HEK293T (cell line): ENCODE measurements around the gene FTL.

ENCODE experiments used
- CTCF ChIA-PET: fragments of 350-600 bp; formaldehyde crosslinking; extraction: SDS; loops from one replicate; lab custom pipeline; 2021; ENCODE audit warnings: antibody characterized with exemption, inconsistent platforms; lab: Yijun Ruan, JAX
- POLR2A ChIA-PET: fragments of 350-600 bp; formaldehyde crosslinking; extraction: SDS; loops from one replicate; lab custom pipeline; 2020; ENCODE audit warnings: antibody characterized with exemption, inconsistent platforms; lab: Yijun Ruan, JAX
- DNase-seq: peaks from one replicate; pipeline ENCODE4 v3.0.0; 2012; ENCODE audit warnings: mixed read lengths; ENCODE audit errors: extremely low spot score
- ARNT ChIP-seq: fragments of 450-650 bp; IDR thresholded peaks from 2 replicates; pipeline ENCODE4 v1.6.1; 2017; ENCODE audit warnings: mild to moderate bottlenecking
- BHLHE40 ChIP-seq: fragments of 450-650 bp; IDR thresholded peaks from 2 replicates; pipeline ENCODE4 v1.6.1; 2016; ENCODE audit warnings: mild to moderate bottlenecking, moderate library complexity, borderline replicate concordance
- CTBP1 ChIP-seq: fragments of 450-650 bp; IDR thresholded peaks from 2 replicates; pipeline ENCODE4 v1.6.1; 2016; ENCODE audit warnings: borderline replicate concordance
- ELF4 ChIP-seq: fragments of 450-650 bp; IDR thresholded peaks from 2 replicates; pipeline ENCODE4 v1.6.1; 2017; ENCODE audit warnings: antibody characterized with exemption
- FOXA1 ChIP-seq: fragments of 450-650 bp; IDR thresholded peaks from 2 replicates; pipeline ENCODE4 v1.6.1; 2016; ENCODE audit warnings: mild to moderate bottlenecking
- FOXK2 ChIP-seq: fragments of 450-650 bp; IDR thresholded peaks from 2 replicates; pipeline ENCODE4 v1.6.1; 2016; ENCODE audit warnings: mild to moderate bottlenecking
- FOXM1 ChIP-seq: fragments of 450-650 bp; IDR thresholded peaks from 2 replicates; pipeline ENCODE4 v1.6.1; 2017; ENCODE audit warnings: mild to moderate bottlenecking, borderline replicate concordance
- HDGF ChIP-seq: fragments of 450-650 bp; IDR thresholded peaks from 2 replicates; pipeline ENCODE4 v1.6.1; 2017; ENCODE audit warnings: antibody characterized with exemption, borderline replicate concordance
- L3MBTL2 ChIP-seq: fragments of 450-650 bp; conservative IDR thresholded peaks from 2 replicates; pipeline ENCODE4 v1.6.1; 2016; ENCODE audit warnings: mild to moderate bottlenecking
- LEF1 ChIP-seq: fragments of 450-650 bp; IDR thresholded peaks from 2 replicates; pipeline ENCODE4 v1.6.1; 2017; ENCODE audit warnings: mild to moderate bottlenecking, borderline replicate concordance
- NFRKB ChIP-seq: fragments of 450-650 bp; IDR thresholded peaks from 2 replicates; pipeline ENCODE4 v1.6.1; 2016; ENCODE audit warnings: mild to moderate bottlenecking, moderate library complexity
- PKNOX1 ChIP-seq: fragments of 450-650 bp; IDR thresholded peaks from 2 replicates; pipeline ENCODE4 v1.6.1; 2016
- SP1 ChIP-seq: fragments of 450-650 bp; IDR thresholded peaks from 2 replicates; pipeline ENCODE4 v1.6.1; 2017
- SUZ12 ChIP-seq: fragments of 450-650 bp; IDR thresholded peaks from 2 replicates; pipeline ENCODE4 v1.6.1; 2016; ENCODE audit warnings: mild to moderate bottlenecking
- TARDBP ChIP-seq: fragments of 450-650 bp; IDR thresholded peaks from 2 replicates; pipeline ENCODE4 v1.6.1; 2016
- ZNF384 ChIP-seq: fragments of 450-650 bp; IDR thresholded peaks from 2 replicates; pipeline ENCODE4 v1.6.1; 2016

Gene FTL

GRCh38 chr19:48940902-48941301, 24.2 kb upstream of the FTL start:
- CTCF ChIA-PET: no interaction called here
- POLR2A ChIA-PET: interaction anchor here (0.9 kb wide), 1 partner anchor 14 kb away, joined by 3 read pairs; the partner anchor contains the start of gene BAX
- DNase-seq: no peak
- TF ChIP-seq PKNOX1: no peak
- no peak for TF ChIP-seq SP1
- no peak for TF ChIP-seq NFRKB
- no peak for TF ChIP-seq CTBP1

GRCh38 chr19:48943081-48943480, 22.0 kb upstream of the FTL start:
- no peak for TF ChIP-seq ARNT
- CTCF ChIA-PET: no interaction called here
- POLR2A ChIA-PET: interaction anchor here (1.1 kb wide), 1 partner anchor 12 kb away, joined by 3 read pairs; the partner anchor contains the start of gene BAX
- DNase-seq: no peak

GRCh38 chr19:48945415-48945814, 19.7 kb upstream of the FTL start:
- CTCF ChIA-PET: no interaction called here
- POLR2A ChIA-PET: no interaction called here
- no peak for DNase-seq
- no peak for TF ChIP-seq FOXA1
- TF ChIP-seq L3MBTL2: no peak
- TF ChIP-seq CTBP1: no peak
- no peak for TF ChIP-seq SUZ12
- no peak for TF ChIP-seq FOXK2
- no peak for TF ChIP-seq ZNF384
- TF ChIP-seq NFRKB: no peak
- TF ChIP-seq LEF1: no peak
- no peak for TF ChIP-seq PKNOX1
- TF ChIP-seq ARNT: no peak
- TF ChIP-seq ELF4: no peak
- no peak for TF ChIP-seq TARDBP

- CTCF ChIA-PET: no interaction called here
- TF ChIP-seq FOXM1: no peak
- no peak for TF ChIP-seq BHLHE40
- TF ChIP-seq SP1: no peak
- TF ChIP-seq LEF1: no peak
- TF ChIP-seq ELF4: no peak
- TF ChIP-seq L3MBTL2: no peak
- TF ChIP-seq NFRKB: no peak
- TF ChIP-seq ARNT: no peak
- TF ChIP-seq PKNOX1: no peak
- no peak for DNase-seq
- POLR2A ChIA-PET: interaction anchor here (1.2 kb wide), 1 partner anchor 9 kb away, joined by 3 read pairs; the partner anchor contains the start of gene BAX
These were observed 19.3 kb upstream of the FTL start for GRCh38 chr19:48945817-48946216.

- ChIA-PET POLR2A (interaction anchor here (1.2 kb wide), 1 partner anchor 8 kb away, joined by 3 read pairs; the partner anchor contains the start of gene BAX), CTCF (no interaction called here)
- no peak for DNase-seq
- TF ChIP-seq FOXA1 (no peak), FOXK2 (no peak), FOXM1 (no peak), HDGF (no peak), NFRKB (no peak), ELF4 (no peak), LEF1 (no peak), BHLHE40 (no peak), TARDBP (no peak), SP1 (no peak), CTBP1 (no peak)
These were observed 18.4 kb upstream of the FTL start for GRCh38 chr19:48946463-48947257.

GRCh38 chr19:48947258-48947542, 17.9 kb upstream of the FTL start:
- DNase-seq: no peak
- ChIA-PET CTCF (no interaction called here), POLR2A (no interaction called here)
- TF ChIP-seq LEF1 (no peak), FOXA1 (no peak), HDGF (no peak), SUZ12 (no peak), BHLHE40 (no peak), ARNT (no peak), ZNF384 (no peak), TARDBP (no peak), NFRKB (no peak), PKNOX1 (no peak), FOXM1 (no peak), CTBP1 (no peak), L3MBTL2 (no peak), FOXK2 (no peak), SP1 (no peak)

- CTCF ChIA-PET: no interaction called here
- DNase-seq: no peak
- POLR2A ChIA-PET: no interaction called here
- TF ChIP-seq HDGF (no peak), ZNF384 (no peak), CTBP1 (no peak), FOXK2 (no peak), NFRKB (no peak)
These were observed 14.9 kb upstream of the FTL start for GRCh38 chr19:48950159-48950558.
